IMR-90 (cell line): ENCODE measurements around the gene GPSM3. TPM values are rescaled to one million over a fixed set of nuclear protein-coding genes. Genes with fewer than 3 reads are reported as not detected.

Experiments
- ATAC-seq: fragments of 200-7000 bp; cut with Tn5 transposase; 2 replicates; pipeline ENCODE4 v1.9.1; 2020; ENCODE audit warnings: low read depth, mild to moderate bottlenecking, moderate library complexity
- BruUV-seq: library from RNA; stranded (reverse); fragments of 400-500 nt; replicated peaks from 2 replicates; lab custom pipeline; 2021; lab: Mats Ljungman, UMichigan
- CTCF ChIA-PET: fragments of 300-600 bp; formaldehyde crosslinking; extraction: SDS; loops from one replicate; lab custom pipeline; 2021; ENCODE audit warnings: antibody characterized with exemption; lab: Yijun Ruan, JAX
- POLR2A ChIA-PET: fragments of 300-600 bp; sonication (Branson Sonifier 250); formaldehyde crosslinking; loops from one replicate; lab custom pipeline; 2022; ENCODE audit warnings: antibody characterized with exemption; ENCODE audit not compliant: unreplicated experiment; lab: Charles Lee
- DNase-seq: peaks from one replicate; pipeline ENCODE4 v3.0.0; 2013
- H2AFZ ChIP-seq: replicated peaks from 2 replicates; pipeline ENCODE3; 2013; ENCODE audit warnings: low read length, mild to moderate bottlenecking; ENCODE audit not compliant: poor library complexity
- H2AK5ac ChIP-seq: 2 replicates; pipeline ENCODE4 v1.6.1; 2013; ENCODE audit warnings: low read depth, low read length, inconsistent platforms
- H2AK9ac ChIP-seq: replicated peaks from 2 replicates; pipeline ENCODE3; 2013; ENCODE audit warnings: mild to moderate bottlenecking, low read depth, low read length, moderate library complexity; ENCODE audit not compliant: poor library complexity
- H2BK120ac ChIP-seq: 2 replicates; pipeline ENCODE4 v1.6.1; 2013; ENCODE audit warnings: low read depth, low read length, inconsistent platforms
- H2BK15ac ChIP-seq: 3 replicates; pipeline ENCODE4 v1.6.1; 2013; ENCODE audit warnings: low read depth, low read length, inconsistent platforms
- H2BK20ac ChIP-seq: 2 replicates; pipeline ENCODE4 v1.6.1; 2013; ENCODE audit warnings: low read depth, mild to moderate bottlenecking, inconsistent platforms, low read length, moderate library complexity
- H2BK5ac ChIP-seq: 2 replicates; pipeline ENCODE4 v1.6.1; 2013; ENCODE audit warnings: mild to moderate bottlenecking, low read depth, low read length, inconsistent platforms; ENCODE audit not compliant: poor library complexity, severe bottlenecking
- H3K14ac ChIP-seq: replicated peaks from 2 replicates; pipeline ENCODE4 v1.6.1; 2013; ENCODE audit warnings: low read depth, low read length, inconsistent platforms
- H3K18ac ChIP-seq: 2 replicates; pipeline ENCODE4 v1.6.1; 2013; ENCODE audit warnings: low read depth, low read length, control low read depth
- H3K23ac ChIP-seq: 2 replicates; pipeline ENCODE4 v1.6.1; 2013; ENCODE audit warnings: low read depth, low read length, inconsistent platforms
- H3K27ac ChIP-seq: 2 replicates; pipeline ENCODE4 v1.5.1; 2013; ENCODE audit warnings: mild to moderate bottlenecking, control low read depth, low read length; ENCODE audit not compliant: insufficient read depth
- H3K27me3 ChIP-seq: 2 replicates; pipeline ENCODE4 v1.6.1; 2013; ENCODE audit warnings: low read length; ENCODE audit not compliant: control insufficient read depth, insufficient read depth
- H3K36me3 ChIP-seq: 2 replicates; pipeline ENCODE4 v1.6.1; 2013; ENCODE audit warnings: low read length, mixed read lengths; ENCODE audit not compliant: control insufficient read depth, insufficient read depth
- H3K4ac ChIP-seq: 2 replicates; pipeline ENCODE4 v1.6.1; 2013; ENCODE audit warnings: low read depth, low read length, inconsistent platforms
- H3K4me1 ChIP-seq: 2 replicates; pipeline ENCODE4 v1.6.1; 2013; ENCODE audit warnings: low read length, mixed read lengths; ENCODE audit not compliant: control insufficient read depth, insufficient read depth
- H3K4me2 ChIP-seq: 2 replicates; pipeline ENCODE4 v1.6.1; 2013; ENCODE audit warnings: low read depth, mild to moderate bottlenecking, control low read depth, low read length, moderate library complexity
- H3K4me3 ChIP-seq: 2 replicates; pipeline ENCODE4 v1.5.1; 2013; ENCODE audit warnings: low read depth, mild to moderate bottlenecking, control low read depth, low read length, moderate library complexity; ENCODE audit not compliant: insufficient read depth
- H3K56ac ChIP-seq: 2 replicates; pipeline ENCODE4 v1.6.1; 2013; ENCODE audit warnings: low read length, inconsistent platforms; ENCODE audit not compliant: insufficient read depth; ENCODE audit errors: extremely low read depth
- H3K79me1 ChIP-seq, 2 experiments: 2 replicates each; pipeline ENCODE4 v1.6.1; 2013; ENCODE audit warnings: low read length in 2 of 2, inconsistent platforms in 1 of 2, low read depth in 1 of 2
- H3K9ac ChIP-seq: 2 replicates; pipeline ENCODE4 v1.6.1; 2013; ENCODE audit warnings: low read depth, low read length, control low read depth
- H3K9me1 ChIP-seq: 2 replicates; pipeline ENCODE4 v1.6.1; 2013; ENCODE audit warnings: low read length, inconsistent platforms; ENCODE audit not compliant: insufficient read depth
- H3K9me3 ChIP-seq: 2 replicates; pipeline ENCODE4 v1.6.1; 2013; ENCODE audit warnings: low read length; ENCODE audit not compliant: control insufficient read depth, insufficient read depth
- H4K20me1 ChIP-seq: 2 replicates; pipeline ENCODE4 v1.6.1; 2013; ENCODE audit warnings: low read length, inconsistent platforms; ENCODE audit not compliant: insufficient read depth
- H4K5ac ChIP-seq: 2 replicates; pipeline ENCODE4 v1.6.1; 2013; ENCODE audit warnings: mild to moderate bottlenecking, low read depth, low read length, control low read depth
- H4K8ac ChIP-seq, 2 experiments: 2 replicates each; pipeline ENCODE4 v1.6.1; 2013; ENCODE audit warnings: low read depth in 2 of 2, low read length in 2 of 2, control low read depth in 1 of 2, inconsistent platforms in 1 of 2
- H4K91ac ChIP-seq: 2 replicates; pipeline ENCODE4 v1.6.1; 2013; ENCODE audit warnings: low read depth, low read length, inconsistent platforms; ENCODE audit not compliant: insufficient read depth
- BHLHE40 ChIP-seq: fragments of 150-350 bp; IDR thresholded peaks from 2 replicates; pipeline ENCODE4 v1.6.1; 2016; ENCODE audit warnings: mild to moderate bottlenecking, low read depth, low read length
- CEBPB ChIP-seq: IDR thresholded peaks from 2 replicates; pipeline ENCODE4 v1.6.1; 2012; ENCODE audit warnings: low read depth, low read length, improper control_type of control experiment
- MAFK ChIP-seq: IDR thresholded peaks from 2 replicates; pipeline ENCODE4 v1.6.1; 2012; ENCODE audit warnings: low read depth, low read length, improper control_type of control experiment
- MAZ ChIP-seq: IDR thresholded peaks from 2 replicates; pipeline ENCODE4 v1.6.1; 2012; ENCODE audit warnings: low read depth, mild to moderate bottlenecking, low read length, improper control_type of control experiment, moderate library complexity, borderline replicate concordance
- NFE2L2 ChIP-seq: fragments of 150-350 bp; IDR thresholded peaks from 2 replicates; pipeline ENCODE4 v1.6.1; 2016; ENCODE audit warnings: low read depth, mild to moderate bottlenecking, low read length
- POLR2A ChIP-seq: IDR thresholded peaks from 2 replicates; pipeline ENCODE4 v1.6.1; 2012; ENCODE audit warnings: mild to moderate bottlenecking, low read depth, low read length
- RAD21 ChIP-seq: IDR thresholded peaks from 2 replicates; pipeline ENCODE4 v1.6.1; 2012; ENCODE audit warnings: low read length, improper control_type of control experiment
- RCOR1 ChIP-seq: IDR thresholded peaks from 2 replicates; pipeline ENCODE4 v1.6.1; 2012; ENCODE audit warnings: mild to moderate bottlenecking, low read length, improper control_type of control experiment; ENCODE audit not compliant: insufficient replicate concordance
- RFX5 ChIP-seq: IDR thresholded peaks from 2 replicates; pipeline ENCODE4 v1.8.0; 2012; ENCODE audit warnings: low read depth, mild to moderate bottlenecking, low read length, moderate library complexity
- SMC3 ChIP-seq: fragments of 150-350 bp; IDR thresholded peaks from 2 replicates; pipeline ENCODE4 v1.6.1; 2016; ENCODE audit warnings: low read depth, mild to moderate bottlenecking, antibody characterized with exemption, low read length, moderate library complexity
- USF2 ChIP-seq: fragments of 150-350 bp; IDR thresholded peaks from 2 replicates; pipeline ENCODE4 v1.6.1; 2017; ENCODE audit warnings: mild to moderate bottlenecking, antibody characterized with exemption, low read length, low read depth
- WGBS, 2 experiments: methylation state at CpG; one replicate each; pipeline versions ENCODE4 v1.1.5 to v1.1.7; 2013; ENCODE audit warnings: missing lambda C conversion rate in 2 of 2; ENCODE audit not compliant: insufficient read length in 1 of 2; ENCODE audit errors: extremely low coverage in 2 of 2; 5-methylcytosine and 5-hydroxymethylcytosine counted together
- dilution Hi-C: fragments of 300-500 bp; cut with HindIII; formaldehyde crosslinking; loops from one replicate; pipeline ENCODE4 v1.14.3; 2018; ENCODE audit warnings: low sequenced_read_pairs; ENCODE audit not compliant: unreplicated experiment
- in situ Hi-C: fragments of 300-500 bp; cut with MboI; formaldehyde crosslinking; loops from 3 replicates; pipeline ENCODE4 v1.14.3; 2019; ENCODE audit warnings: low sequenced_read_pairs, inconsistent platforms, mixed read lengths
- intact Hi-C: fragments of 100-400 bp; cut with micrococcal nuclease; formaldehyde crosslinking; loops from 2 replicates; pipeline ENCODE4 v1.10.0; 2022
- polyA plus RNA-seq, 3 experiments: library from polyadenylated mRNA; depleted of rRNA; stranded (reverse); fragments of >200 nt; gene quantifications; 2 replicates each; pipeline ENCODE4 v1.2.3, GENCODE V29; 2012; ENCODE audit warnings: low replicate concordance in 1 of 3
- total RNA-seq: library from RNA; depleted of rRNA; stranded (reverse); fragments of >200 nt; gene quantifications from 2 replicates; pipeline ENCODE4 v1.2.3, GENCODE V29; 2012
- TF ChIP-seq, protein P1 (sequence below): conservative IDR thresholded peaks from 2 replicates; pipeline ENCODE4 v1.5.1; 2012; ENCODE audit warnings: mild to moderate bottlenecking, low read depth, low read length, improper control_type of control experiment

Gene GPSM3
- total and polyA plus RNA-seq, 2 of the 4 experiments (the other 2 are of a cell fraction) = 3.0 to 9.8 TPM

DNA sequence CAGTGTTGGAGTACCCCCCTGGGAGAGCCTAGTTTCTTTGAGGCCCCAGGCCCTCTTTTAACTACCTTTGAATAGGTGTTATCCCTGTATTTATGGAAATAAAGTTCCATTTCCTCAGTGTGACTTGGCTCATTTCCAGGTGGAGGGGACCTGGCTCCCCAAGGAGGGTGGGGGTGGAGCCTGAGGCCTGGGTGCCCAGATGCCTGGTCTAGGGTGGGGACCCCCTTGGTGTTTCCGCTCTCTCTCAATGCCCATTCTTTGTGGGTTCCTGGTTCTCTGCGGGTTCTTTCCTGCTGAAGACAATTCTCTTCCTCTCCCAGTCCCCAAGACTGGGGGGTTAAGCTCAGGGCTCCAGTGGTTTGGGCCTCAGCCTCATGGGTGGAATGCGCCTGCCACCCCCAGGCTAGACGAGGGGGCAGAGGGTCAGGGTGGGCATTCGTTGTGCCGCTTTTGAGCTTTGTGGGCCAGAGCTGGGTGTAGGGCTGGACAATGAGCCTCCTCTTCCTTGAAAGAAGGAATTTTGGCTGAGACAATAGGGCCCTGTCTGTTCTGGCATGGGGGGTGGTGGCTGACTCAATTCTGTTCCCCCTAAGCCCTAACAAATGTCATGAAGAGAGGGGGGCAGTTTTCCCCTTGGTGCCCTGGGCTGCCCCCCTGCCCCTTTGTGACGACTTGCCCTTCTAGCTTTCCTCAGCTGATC lies 28.7 kb downstream of the GPSM3 start:
- POLR2A ChIA-PET = no interaction called here
- Histone ChIP-seq H3K18ac (no peak overlapping the region), H2BK120ac (no peak overlapping the region), H4K5ac (no peak overlapping the region), H2BK5ac (no peak overlapping the region), H3K27ac (no peak overlapping the region), H3K9ac (no peak overlapping the region), H3K4ac (no peak overlapping the region), H3K27me3 (no peaks in the 10 kb centered on the region), H3K79me1 (no peaks in the 10 kb centered on the region), H2BK20ac (no peak overlapping the region), H4K91ac (no peak overlapping the region), H2AK9ac (no peak overlapping the region), H4K20me1 (no peaks in the 10 kb centered on the region), H3K14ac (no peak overlapping the region), H3K23ac (no peak overlapping the region), H4K8ac (no peak overlapping the region), H3K36me3 (peaks cover 39% of the 10 kb centered on the region), H3K4me3 (no peak overlapping the region), H2AFZ (no peak overlapping the region), H2BK15ac (no peak overlapping the region), H2AK5ac (no peak overlapping the region), H3K4me1 (no peaks in the 10 kb centered on the region), H3K56ac (no peak overlapping the region), H3K9me3 (no peaks in the 10 kb centered on the region), H3K9me1 (peaks cover 3% of the 10 kb centered on the region; the same call in 1 of the 2 replicates), H3K4me2 (no peak overlapping the region)
- dilution Hi-C loops (no loop called here), in situ Hi-C loops (no loop called here), intact Hi-C loops (no loop called here)
- no CpG with 5 or more reads among the region's 7 CpGs for WGBS, 2 experiments
- no TSS peak for BruUV-seq
- ATAC-seq (no peak), DNase-seq (no peak)
- TF ChIP-seq MAFK (no peak), MAZ (no peak), CEBPB (no peak), RAD21 (no peak), SMC3 (no peak), NFE2L2 (no peak), BHLHE40 (no peak), POLR2A (no peak), RFX5 (no peak), USF2 (no peak), RCOR1 (no peak)
- TF ChIP-seq, protein P1, sequence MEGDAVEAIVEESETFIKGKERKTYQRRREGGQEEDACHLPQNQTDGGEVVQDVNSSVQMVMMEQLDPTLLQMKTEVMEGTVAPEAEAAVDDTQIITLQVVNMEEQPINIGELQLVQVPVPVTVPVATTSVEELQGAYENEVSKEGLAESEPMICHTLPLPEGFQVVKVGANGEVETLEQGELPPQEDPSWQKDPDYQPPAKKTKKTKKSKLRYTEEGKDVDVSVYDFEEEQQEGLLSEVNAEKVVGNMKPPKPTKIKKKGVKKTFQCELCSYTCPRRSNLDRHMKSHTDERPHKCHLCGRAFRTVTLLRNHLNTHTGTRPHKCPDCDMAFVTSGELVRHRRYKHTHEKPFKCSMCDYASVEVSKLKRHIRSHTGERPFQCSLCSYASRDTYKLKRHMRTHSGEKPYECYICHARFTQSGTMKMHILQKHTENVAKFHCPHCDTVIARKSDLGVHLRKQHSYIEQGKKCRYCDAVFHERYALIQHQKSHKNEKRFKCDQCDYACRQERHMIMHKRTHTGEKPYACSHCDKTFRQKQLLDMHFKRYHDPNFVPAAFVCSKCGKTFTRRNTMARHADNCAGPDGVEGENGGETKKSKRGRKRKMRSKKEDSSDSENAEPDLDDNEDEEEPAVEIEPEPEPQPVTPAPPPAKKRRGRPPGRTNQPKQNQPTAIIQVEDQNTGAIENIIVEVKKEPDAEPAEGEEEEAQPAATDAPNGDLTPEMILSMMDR = no peak
- CTCF ChIA-PET = no interaction called here
